Neural cell (in vitro differentiated cells): ENCODE measurements around the gene IGSF11.

ENCODE experiments used
- EP300 ChIP-seq: fragments of 450-650 bp; conservative IDR thresholded peaks from 2 replicates; pipeline ENCODE4 v1.6.1; 2014; ENCODE audit warnings: antibody characterized with exemption, mild to moderate bottlenecking, moderate library complexity; ENCODE audit not compliant: poor library complexity, severe bottlenecking
- TAF1 ChIP-seq: IDR thresholded peaks from 2 replicates; pipeline ENCODE4 v1.6.1; 2012; ENCODE audit warnings: low read depth
- TF ChIP-seq, protein P1 (sequence below): fragments of 450-650 bp; IDR thresholded peaks from 2 replicates; pipeline ENCODE4 v1.5.1; 2014; ENCODE audit warnings: antibody characterized with exemption, mild to moderate bottlenecking, moderate library complexity; ENCODE audit not compliant: poor library complexity, severe bottlenecking

DNA sequence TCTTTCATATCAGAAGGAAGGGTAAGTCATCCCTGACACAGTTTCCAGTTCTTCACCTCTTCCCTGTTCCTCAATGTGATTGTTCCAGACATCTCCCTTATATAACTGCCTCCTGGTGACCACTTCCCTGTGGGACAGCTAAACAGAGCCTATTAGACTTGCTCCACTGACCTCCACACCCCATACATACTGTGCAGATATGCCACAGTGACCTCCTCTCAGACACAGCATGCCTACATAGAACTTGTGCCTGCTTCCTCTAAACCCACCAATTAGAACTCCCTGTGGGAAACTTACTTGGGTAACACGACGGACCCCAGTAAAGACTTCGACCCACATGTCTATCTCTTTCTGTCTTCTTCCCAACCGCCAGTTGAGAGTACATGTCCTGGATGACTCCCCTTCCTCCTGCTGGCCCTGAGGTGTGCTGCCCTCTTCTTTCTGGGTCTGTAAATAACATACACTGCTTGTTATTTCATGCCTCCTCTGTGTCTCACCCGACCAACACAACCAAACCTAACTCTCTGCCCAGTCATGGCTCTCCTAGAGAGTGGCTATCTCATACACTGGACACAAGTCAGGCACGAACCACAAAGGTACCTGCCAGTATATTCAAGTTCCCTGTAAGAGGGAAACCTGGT is 53.0 kb downstream of the IGSF11 start:
- TF ChIP-seq, protein P1, sequence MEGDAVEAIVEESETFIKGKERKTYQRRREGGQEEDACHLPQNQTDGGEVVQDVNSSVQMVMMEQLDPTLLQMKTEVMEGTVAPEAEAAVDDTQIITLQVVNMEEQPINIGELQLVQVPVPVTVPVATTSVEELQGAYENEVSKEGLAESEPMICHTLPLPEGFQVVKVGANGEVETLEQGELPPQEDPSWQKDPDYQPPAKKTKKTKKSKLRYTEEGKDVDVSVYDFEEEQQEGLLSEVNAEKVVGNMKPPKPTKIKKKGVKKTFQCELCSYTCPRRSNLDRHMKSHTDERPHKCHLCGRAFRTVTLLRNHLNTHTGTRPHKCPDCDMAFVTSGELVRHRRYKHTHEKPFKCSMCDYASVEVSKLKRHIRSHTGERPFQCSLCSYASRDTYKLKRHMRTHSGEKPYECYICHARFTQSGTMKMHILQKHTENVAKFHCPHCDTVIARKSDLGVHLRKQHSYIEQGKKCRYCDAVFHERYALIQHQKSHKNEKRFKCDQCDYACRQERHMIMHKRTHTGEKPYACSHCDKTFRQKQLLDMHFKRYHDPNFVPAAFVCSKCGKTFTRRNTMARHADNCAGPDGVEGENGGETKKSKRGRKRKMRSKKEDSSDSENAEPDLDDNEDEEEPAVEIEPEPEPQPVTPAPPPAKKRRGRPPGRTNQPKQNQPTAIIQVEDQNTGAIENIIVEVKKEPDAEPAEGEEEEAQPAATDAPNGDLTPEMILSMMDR = no peak
- TF ChIP-seq EP300 (no peak), TAF1 (no peak)
